Measurements from ENCODE around the gene ITGA2B.

GRCh38 chr17:44348988-44349364 lies 40.5 kb downstream of the ITGA2B start:
- TF ChIP-seq CTCF (IDR thresholded peaks at IDR 0.05; ENCODE audit: low read depth, low read length) (no peak), EZH2phosphoT487 (IDR thresholded peaks at IDR 0.05; ENCODE audit: low read depth) (no peak)

Measured in OCI-LY3 (cell line).